ENCODE results near the gene INTS6. TPM values are rescaled to one million over a fixed set of nuclear protein-coding genes. Genes with fewer than 3 reads are reported as not detected.

The INTS6 gene
- total RNA-seq, 1 donor, result 40.5 TPM

DNA sequence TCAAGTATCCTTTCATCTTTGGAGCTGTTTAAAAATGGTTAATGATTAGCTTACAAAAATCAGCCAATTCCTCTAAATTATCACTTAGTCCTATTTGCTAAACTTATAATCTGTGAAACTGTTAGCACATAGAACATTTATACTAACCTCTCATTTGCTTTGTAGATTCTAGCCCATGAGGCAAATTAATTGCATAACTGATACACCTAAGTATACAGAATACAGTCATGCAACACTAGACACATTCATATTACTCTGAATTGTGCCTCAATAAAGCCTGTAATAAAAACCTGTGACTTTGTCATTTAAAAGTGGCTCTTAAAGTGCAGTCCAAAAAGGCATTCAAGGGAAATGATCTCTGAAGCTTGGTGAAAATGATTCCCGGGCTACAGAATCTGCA lies 92.3 kb downstream of the INTS6 start:
- Histone ChIP-seq H3K27ac (ENCODE audit: low read depth, low read length) (no peak overlapping the region), H3K27me3 (ENCODE audit: insufficient read depth, low read length) (no peaks in the 10 kb centered on the region), H3K9me3 (ENCODE audit: low read depth, low read length) (no peaks in the 10 kb centered on the region), H4K20me1 (ENCODE audit: insufficient read depth, low read length) (no peaks in the 10 kb centered on the region), H3K4me2 (ENCODE audit: insufficient read depth, low read length) (no peak overlapping the region), H3K79me2 (ENCODE audit: insufficient read depth, low read length) (no peaks in the 10 kb centered on the region), H2AFZ (ENCODE audit: low read length) (no peak overlapping the region), H3K4me1 (ENCODE audit: insufficient read depth, low read length) (peaks cover 8% of the 10 kb centered on the region), H3K36me3 (ENCODE audit: insufficient read depth, low read length) (peaks cover 29% of the 10 kb centered on the region), H3K4me3 (ENCODE audit: insufficient read depth, low read length) (no peak overlapping the region)
- TF ChIP-seq, protein P1, sequence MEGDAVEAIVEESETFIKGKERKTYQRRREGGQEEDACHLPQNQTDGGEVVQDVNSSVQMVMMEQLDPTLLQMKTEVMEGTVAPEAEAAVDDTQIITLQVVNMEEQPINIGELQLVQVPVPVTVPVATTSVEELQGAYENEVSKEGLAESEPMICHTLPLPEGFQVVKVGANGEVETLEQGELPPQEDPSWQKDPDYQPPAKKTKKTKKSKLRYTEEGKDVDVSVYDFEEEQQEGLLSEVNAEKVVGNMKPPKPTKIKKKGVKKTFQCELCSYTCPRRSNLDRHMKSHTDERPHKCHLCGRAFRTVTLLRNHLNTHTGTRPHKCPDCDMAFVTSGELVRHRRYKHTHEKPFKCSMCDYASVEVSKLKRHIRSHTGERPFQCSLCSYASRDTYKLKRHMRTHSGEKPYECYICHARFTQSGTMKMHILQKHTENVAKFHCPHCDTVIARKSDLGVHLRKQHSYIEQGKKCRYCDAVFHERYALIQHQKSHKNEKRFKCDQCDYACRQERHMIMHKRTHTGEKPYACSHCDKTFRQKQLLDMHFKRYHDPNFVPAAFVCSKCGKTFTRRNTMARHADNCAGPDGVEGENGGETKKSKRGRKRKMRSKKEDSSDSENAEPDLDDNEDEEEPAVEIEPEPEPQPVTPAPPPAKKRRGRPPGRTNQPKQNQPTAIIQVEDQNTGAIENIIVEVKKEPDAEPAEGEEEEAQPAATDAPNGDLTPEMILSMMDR (IDR thresholded peaks at IDR 0.05; ENCODE audit: extremely low read depth, low read depth, low read length), result no peak
- DNase-seq (ENCODE audit: insufficient read length, low spot score, missing footprints), result no peak

DNA sequence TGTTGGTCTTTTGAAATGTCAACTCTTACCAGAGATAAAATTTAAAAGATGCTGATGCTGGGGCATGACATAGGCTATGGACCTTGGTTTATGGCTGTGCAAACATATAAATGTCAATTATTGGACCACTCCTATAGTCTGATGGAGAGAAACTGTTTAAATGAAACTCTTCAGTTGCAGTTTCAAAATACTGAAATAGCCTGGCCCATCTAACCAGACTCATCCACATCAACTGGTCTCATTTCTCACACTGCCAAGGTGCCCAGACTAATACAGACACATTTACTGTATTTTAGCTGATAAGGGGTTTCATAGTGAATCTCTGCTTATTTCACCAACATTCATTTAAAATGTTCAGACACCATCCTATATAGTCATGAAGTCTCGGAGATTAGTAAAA lies 93.5 kb downstream of the INTS6 start:
- Histone ChIP-seq H3K27ac (ENCODE audit: low read depth, low read length) (no peak overlapping the region), H3K9me3 (ENCODE audit: low read depth, low read length) (no peaks in the 10 kb centered on the region), H3K27me3 (ENCODE audit: insufficient read depth, low read length) (no peaks in the 10 kb centered on the region), H3K4me2 (ENCODE audit: insufficient read depth, low read length) (no peak overlapping the region), H4K20me1 (ENCODE audit: insufficient read depth, low read length) (no peaks in the 10 kb centered on the region), H2AFZ (ENCODE audit: low read length) (no peak overlapping the region), H3K36me3 (ENCODE audit: insufficient read depth, low read length) (peaks cover 19% of the 10 kb centered on the region), H3K79me2 (ENCODE audit: insufficient read depth, low read length) (no peaks in the 10 kb centered on the region), H3K4me3 (ENCODE audit: insufficient read depth, low read length) (no peak overlapping the region), H3K4me1 (ENCODE audit: insufficient read depth, low read length) (peaks cover 2% of the 10 kb centered on the region)
- DNase-seq (ENCODE audit: insufficient read length, low spot score, missing footprints), result no peak
- TF ChIP-seq, protein P1 (IDR thresholded peaks at IDR 0.05; ENCODE audit: extremely low read depth, low read depth, low read length), result no peak

DNA sequence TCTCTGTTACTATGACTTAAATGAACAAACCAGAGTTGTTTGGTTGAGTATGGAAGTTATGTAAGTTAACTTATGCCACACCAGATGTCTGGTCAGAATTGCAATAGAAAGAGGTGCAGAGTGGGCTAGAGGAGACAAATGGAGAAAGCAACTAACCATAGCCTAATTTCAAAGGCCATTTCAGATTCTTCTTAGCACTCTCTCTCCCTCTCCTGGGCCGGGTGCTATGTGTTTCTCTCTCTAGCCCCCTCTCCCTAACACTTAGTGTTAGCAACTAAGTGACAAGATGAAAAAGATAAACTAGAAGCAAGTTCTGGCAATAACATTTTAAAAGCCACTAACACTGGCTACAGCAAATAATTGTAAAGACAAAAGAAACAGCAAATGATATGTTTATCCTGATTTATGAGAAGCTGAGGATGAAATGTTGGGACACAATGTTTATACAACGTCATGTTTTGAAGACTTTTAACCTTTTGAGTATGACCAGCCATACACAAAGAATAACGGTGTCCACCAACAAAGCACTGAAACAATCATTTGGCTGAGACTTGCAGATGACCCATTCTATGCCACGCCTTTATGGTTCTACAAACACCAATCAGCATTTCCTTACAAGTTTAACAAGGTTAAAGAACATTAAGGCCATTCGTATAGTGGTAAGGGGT lies 94.8 kb downstream of the INTS6 start:
- no peak for DNase-seq (ENCODE audit: insufficient read length, low spot score, missing footprints)

DNA sequence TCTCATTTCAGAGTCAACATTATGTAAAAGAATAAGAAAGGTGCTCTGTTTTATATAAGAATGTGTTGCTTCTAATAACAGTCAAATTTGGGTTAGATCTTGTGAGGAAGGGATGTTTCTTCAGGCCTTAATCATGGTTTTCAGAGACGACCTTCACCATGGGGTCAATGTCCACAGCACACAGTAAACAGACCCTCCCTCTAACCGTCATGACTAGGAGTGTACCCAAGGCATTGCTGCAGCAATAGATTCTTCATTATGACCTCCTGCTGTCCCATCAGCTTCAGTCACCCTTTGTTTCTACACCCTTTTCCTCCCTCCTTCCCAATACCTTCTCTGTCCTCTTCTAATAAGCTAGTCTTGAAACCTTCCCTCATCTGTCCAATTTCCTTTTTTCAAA lies 97.6 kb downstream of the INTS6 start:
- TF ChIP-seq, protein P1 (IDR thresholded peaks at IDR 0.05; ENCODE audit: extremely low read depth, low read depth, low read length), result no peak
- Histone ChIP-seq H2AFZ (ENCODE audit: low read length) (no peak overlapping the region), H3K9me3 (ENCODE audit: low read depth, low read length) (no peaks in the 10 kb centered on the region)

More for the DNA sequence above, 94.8 kb downstream of the INTS6 start:
- Histone ChIP-seq H3K4me2 (ENCODE audit: insufficient read depth, low read length) (no peak overlapping the region), H3K27ac (ENCODE audit: low read depth, low read length) (no peak overlapping the region), H2AFZ (ENCODE audit: low read length) (no peak overlapping the region), H3K79me2 (ENCODE audit: insufficient read depth, low read length) (no peaks in the 10 kb centered on the region), H4K20me1 (ENCODE audit: insufficient read depth, low read length) (no peaks in the 10 kb centered on the region), H3K27me3 (ENCODE audit: insufficient read depth, low read length) (no peaks in the 10 kb centered on the region), H3K4me3 (ENCODE audit: insufficient read depth, low read length) (no peak overlapping the region), H3K4me1 (ENCODE audit: insufficient read depth, low read length) (no peaks in the 10 kb centered on the region), H3K36me3 (ENCODE audit: insufficient read depth, low read length) (peaks cover 19% of the 10 kb centered on the region), H3K9me3 (ENCODE audit: low read depth, low read length) (no peaks in the 10 kb centered on the region)
- TF ChIP-seq, protein P1 (IDR thresholded peaks at IDR 0.05; ENCODE audit: extremely low read depth, low read depth, low read length), result no peak

More for the DNA sequence above, 97.6 kb downstream of the INTS6 start:
- H3K4me1 ChIP-seq (ENCODE audit: insufficient read depth, low read length), result no peaks in the 10 kb centered on the region
- no peaks in the 10 kb centered on the region for H3K27me3 ChIP-seq (ENCODE audit: insufficient read depth, low read length)
- no peak for DNase-seq (ENCODE audit: insufficient read length, low spot score, missing footprints)
- H4K20me1 ChIP-seq (ENCODE audit: insufficient read depth, low read length), result no peaks in the 10 kb centered on the region
- H3K27ac ChIP-seq (ENCODE audit: low read depth, low read length), result no peak overlapping the region
- no peak overlapping the region for H3K4me2 ChIP-seq (ENCODE audit: insufficient read depth, low read length)
- no peaks in the 10 kb centered on the region for H3K36me3 ChIP-seq (ENCODE audit: insufficient read depth, low read length)
- no peaks in the 10 kb centered on the region for H3K79me2 ChIP-seq (ENCODE audit: insufficient read depth, low read length)
- no peak overlapping the region for H3K4me3 ChIP-seq (ENCODE audit: insufficient read depth, low read length)
